SK-N-SH (cell line): ENCODE data around the gene KCNQ5.

ENCODE experiments used
- CTCF ChIP-seq: fragments of 200-600 bp; sonication (generic); IDR thresholded peaks from 2 replicates; pipeline ENCODE4 v1.6.1; 2017; ENCODE audit warnings: antibody characterized with exemption, mild to moderate bottlenecking, moderate library complexity
- EP300 ChIP-seq, 2 experiments: IDR thresholded peaks; 2 replicates each; pipeline versions ENCODE4 v1.4.0 to v1.6.1; 2012; ENCODE audit warnings: borderline replicate concordance in 1 of 2, low read depth in 1 of 2, low read length in 1 of 2
- MAX ChIP-seq: IDR thresholded peaks from 2 replicates; pipeline ENCODE4 v1.4.0; 2012; ENCODE audit warnings: low read depth
- MXI1 ChIP-seq: IDR thresholded peaks from 2 replicates; pipeline ENCODE4 v1.6.1; 2012; ENCODE audit warnings: mild to moderate bottlenecking, low read depth, low read length, improper control_type of control experiment
- NFIC ChIP-seq: IDR thresholded peaks from 2 replicates; pipeline ENCODE4 v1.4.0; 2012; ENCODE audit warnings: borderline replicate concordance
- POLR2AphosphoS5 ChIP-seq: IDR thresholded peaks from 2 replicates; pipeline ENCODE4 v1.6.1; 2012; ENCODE audit warnings: low read depth, low read length
- RXRA ChIP-seq: IDR thresholded peaks from 2 replicates; pipeline ENCODE4 v1.4.0; 2012; ENCODE audit warnings: low read depth, mild to moderate bottlenecking, borderline replicate concordance
- SIN3A ChIP-seq: IDR thresholded peaks from 2 replicates; pipeline ENCODE4 v1.6.1; 2012; ENCODE audit warnings: low read depth, mild to moderate bottlenecking, low read length, moderate library complexity, borderline replicate concordance
- YY1 ChIP-seq: IDR thresholded peaks from 2 replicates; pipeline ENCODE4 v1.4.0; 2012; ENCODE audit warnings: low read depth, mild to moderate bottlenecking

DNA sequence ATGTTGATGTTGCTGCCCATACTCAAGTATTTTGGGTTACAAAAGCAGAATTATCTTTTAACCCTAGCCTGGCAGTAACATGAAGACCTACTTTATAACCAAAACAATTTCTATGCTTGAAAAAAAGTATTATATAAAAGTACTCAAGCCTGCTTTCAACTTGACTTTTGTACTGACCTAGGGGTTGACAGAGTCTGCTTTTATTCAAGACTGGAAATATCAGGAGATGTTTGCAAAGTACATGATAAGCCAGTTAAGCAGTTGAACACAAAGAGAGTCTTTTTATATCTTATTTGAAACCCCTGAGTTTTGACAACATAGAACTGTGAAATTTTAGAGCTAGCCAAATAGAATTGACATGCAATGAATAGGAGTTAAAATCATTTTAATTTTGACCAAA lies 159.8 kb downstream of the KCNQ5 start:
- no peak for TF ChIP-seq CTCF
- TF ChIP-seq NFIC: no peak
- TF ChIP-seq MAX: no peak
- TF ChIP-seq EP300 (IDR thresholded peaks at IDR 0.05; ENCODE audit: borderline replicate concordance in 1 of 2, low read depth in 1 of 2, low read length in 1 of 2): no peak
- no peak for TF ChIP-seq YY1
- TF ChIP-seq MXI1: no peak
- no peak for TF ChIP-seq SIN3A
- no peak for TF ChIP-seq POLR2AphosphoS5
- no peak for TF ChIP-seq RXRA
